BLaER1 treated with 17β-estradiol and CSF1 and Interleukin-3, amounts not matched to agents 10 nM and 100 nM (cell line): ENCODE measurements around the gene LRP10.
A peak's percentile ranks its signal among the peaks of the same experiment; 100 is the strongest.
"Not testable (repeated sequence)": the region's sequence is repeated elsewhere in the genome, so short reads cannot be mapped to it uniquely, and the experiment has no call there.

Experiments
- H3K27ac ChIP-seq, 11 experiments: shearing (Covaris generic); formaldehyde crosslinking; 2 replicates each; pipeline ENCODE4 v1.8.1; 2022
- H3K27me3 ChIP-seq, 11 experiments: shearing (Covaris generic); formaldehyde crosslinking; 2 replicates each; pipeline ENCODE4 v1.8.1; 2022
- H3K36me3 ChIP-seq, 11 experiments: shearing (Covaris generic); formaldehyde crosslinking; 2 replicates each; pipeline ENCODE4 v1.8.1; 2022
- H3K4me1 ChIP-seq, 10 experiments: shearing (Covaris generic); formaldehyde crosslinking; 2 replicates each; pipeline ENCODE4 v1.8.1; 2022
- H3K4me2 ChIP-seq, 11 experiments: shearing (Covaris generic); formaldehyde crosslinking; 2 replicates each; pipeline ENCODE4 v1.8.1; 2022
- H3K4me3 ChIP-seq, 10 experiments: shearing (Covaris generic); formaldehyde crosslinking; 2 replicates each; pipeline ENCODE4 v1.8.1; 2022
- H3K9ac ChIP-seq, 11 experiments: shearing (Covaris generic); formaldehyde crosslinking; 2 replicates each; pipeline ENCODE4 v1.8.1; 2022
- H3K9me3 ChIP-seq, 11 experiments: shearing (Covaris generic); formaldehyde crosslinking; replicated peaks in 1 of 11; 2 replicates each; pipeline ENCODE4 v1.8.1; 2022
- H4K20me1 ChIP-seq, 11 experiments: shearing (Covaris generic); formaldehyde crosslinking; 2 replicates each; pipeline ENCODE4 v1.8.1; 2022
- Cebpa-rat ChIP-seq, 11 experiments: shearing (Covaris generic); IDR thresholded peaks; 2 replicates each; pipeline ENCODE4 v1.8.1; 2022

The LRP10 gene

GRCh38 chr14:22871224-22872032 lies at the start of gene LRP10:
TSS of gene LRP10 (plus strand) at chr14:22871740. CDS start at chr14:22872304, 564 bp downstream.
- Histone ChIP-seq H3K27ac (peak within 1 kb of the TSS; percentile 80 to 93 (median 86)), H4K20me1 (peaks cover 0 to 38% (median 7%) of the 10 kb centered on the region in 11 experiments; a peak in 12 of 22 replicates), H3K9me3 (no peaks in the 10 kb centered on the region), H3K4me1 (peaks cover 25 to 37% (median 34%) of the 10 kb centered on the region in 10 experiments), H3K9ac (peak within 1 kb of the TSS; percentile 81 to 92 (median 88)), H3K36me3 (peaks cover 30 to 34% (median 32%) of the 10 kb centered on the region in 11 experiments), H3K4me2 (peak within 1 kb of the TSS; percentile 73 to 99 (median 90)), H3K4me3 (peak within 1 kb of the TSS; percentile 81 to 96 (median 88)), H3K27me3 (no peaks in the 10 kb centered on the region)
- no peak for TF ChIP-seq Cebpa-rat (IDR thresholded peaks at IDR 0.05)

GRCh38 chr14:22822016-22822570 lies 49.4 kb upstream of the LRP10 start:
- no peak for TF ChIP-seq Cebpa-rat (IDR thresholded peaks at IDR 0.05)
- Histone ChIP-seq H4K20me1 (no peaks in the 10 kb centered on the region), H3K4me1 (peaks cover 56 to 90% (median 74%) of the 10 kb centered on the region in 10 experiments), H3K27me3 (no peaks in the 10 kb centered on the region), H3K27ac (peak overlapping the region; percentile 58 to 83 (median 74); a peak in 20 of 22 replicates), H3K4me2 (peak overlapping the region; percentile 59 to 98 (median 77); a peak in 21 of 22 replicates), H3K9me3 (no peaks in the 10 kb centered on the region), H3K4me3 (peak overlapping the region in 5 of 10 experiments; percentile 24 to 54 (median 46); a peak in 7 of 20 replicates), H3K36me3 (no peaks in the 10 kb centered on the region), H3K9ac (peak overlapping the region; percentile 35 to 70 (median 61); a peak in 18 of 22 replicates)

GRCh38 chr14:22822571-22823098 lies 48.9 kb upstream of the LRP10 start:
- Histone ChIP-seq H3K27ac (peak overlapping the region; percentile 58 to 83 (median 76); a peak in 21 of 22 replicates), H3K4me1 (peaks cover 56 to 86% (median 71%) of the 10 kb centered on the region in 10 experiments), H3K36me3 (no peaks in the 10 kb centered on the region), H3K9me3 (no peaks in the 10 kb centered on the region), H3K4me2 (peak overlapping the region; percentile 61 to 98 (median 82)), H3K9ac (peak overlapping the region; percentile 51 to 70 (median 61); a peak in 20 of 22 replicates), H4K20me1 (no peaks in the 10 kb centered on the region), H3K27me3 (no peaks in the 10 kb centered on the region), H3K4me3 (peak overlapping the region in 9 of 10 experiments; percentile 10 to 54 (median 46); a peak in 16 of 20 replicates)
- TF ChIP-seq Cebpa-rat (IDR thresholded peaks at IDR 0.05) = no peak

GRCh38 chr14:22824711-22825359 lies 46.7 kb upstream of the LRP10 start:
- Histone ChIP-seq H3K4me2 (peak overlapping the region; percentile 61 to 98 (median 77)), H3K4me3 (0 out of 20 replicates have a peak overlapping the region, but pooled peaks of 2 of the 10 experiments have one; percentile 1 to 25), H3K4me1 (peaks cover 52 to 72% (median 61%) of the 10 kb centered on the region in 10 experiments), H4K20me1 (no peaks in the 10 kb centered on the region), H3K27me3 (no peaks in the 10 kb centered on the region), H3K9ac (peak overlapping the region in 10 of 11 experiments; percentile 21 to 73 (median 63); a peak in 18 of 22 replicates), H3K36me3 (no peaks in the 10 kb centered on the region), H3K27ac (peak overlapping the region in 10 of 11 experiments; percentile 68 to 83 (median 76); a peak in 21 of 22 replicates), H3K9me3 (no peaks in the 10 kb centered on the region)
- TF ChIP-seq Cebpa-rat (IDR thresholded peaks at IDR 0.05) = no peak

GRCh38 chr14:22829076-22829660 lies 42.4 kb upstream of the LRP10 start:
- not testable (repeated sequence) for H3K9me3 ChIP-seq, H4K20me1 ChIP-seq
- Histone ChIP-seq H3K36me3 (peaks cover 14 to 31% (median 26%) of the 10 kb centered on the region in 11 experiments), H3K9ac (peak overlapping the region; percentile 80 to 93 (median 88); a peak in 21 of 22 replicates), H3K4me3 (peak overlapping the region; percentile 80 to 95 (median 86)), H3K4me2 (peak overlapping the region; percentile 65 to 92 (median 86)), H3K27ac (peak overlapping the region; percentile 52 to 91 (median 86)), H3K27me3 (peaks cover 0 to 11% (median 4%) of the 10 kb centered on the region in 11 experiments; a peak in 12 of 22 replicates), H3K4me1 (peaks cover 32 to 51% (median 41%) of the 10 kb centered on the region in 10 experiments)

GRCh38 chr14:22829661-22830442 lies 41.7 kb upstream of the LRP10 start, which contains the start of gene MRPL52:
TSS of gene MRPL52 (plus strand) at chr14:22829887. CDS start at chr14:22829913, 26 bp downstream.
- Histone ChIP-seq H4K20me1 (no peaks in the 10 kb centered on the region), H3K4me1 (peaks cover 25 to 44% (median 34%) of the 10 kb centered on the region in 10 experiments), H3K9me3 (no peaks in the 10 kb centered on the region), H3K4me2 (peak within 1 kb of the TSS; percentile 80 to 92 (median 86)), H3K27ac (peak within 1 kb of the TSS; percentile 52 to 91 (median 86)), H3K9ac (peak within 1 kb of the TSS; percentile 80 to 93 (median 88)), H3K27me3 (peaks cover 0 to 18% (median 11%) of the 10 kb centered on the region in 11 experiments; a peak in 18 of 22 replicates), H3K36me3 (peaks cover 21 to 38% (median 33%) of the 10 kb centered on the region in 11 experiments), H3K4me3 (peak within 1 kb of the TSS; percentile 80 to 95 (median 86))
- TF ChIP-seq Cebpa-rat (IDR thresholded peaks at IDR 0.05) = no peak

GRCh38 chr14:22830443-22831010 lies 41.0 kb upstream of the LRP10 start:
- Histone ChIP-seq H3K36me3 (peaks cover 23 to 45% (median 40%) of the 10 kb centered on the region in 11 experiments), H4K20me1 (peaks cover 0 to 7% (median 0%) of the 10 kb centered on the region in 11 experiments; a peak in 1 of 22 replicates), H3K9ac (peak overlapping the region; percentile 80 to 93 (median 88)), H3K4me1 (peaks cover 19 to 43% (median 27%) of the 10 kb centered on the region in 10 experiments), H3K4me3 (peak overlapping the region; percentile 80 to 95 (median 86)), H3K9me3 (no peaks in the 10 kb centered on the region), H3K4me2 (peak overlapping the region; percentile 80 to 92 (median 86)), H3K27ac (peak overlapping the region; percentile 52 to 91 (median 86); a peak in 19 of 22 replicates), H3K27me3 (peaks cover 0 to 24% (median 18%) of the 10 kb centered on the region in 11 experiments; a peak in 18 of 22 replicates)
- TF ChIP-seq Cebpa-rat (IDR thresholded peaks at IDR 0.05) = no peak
